Activated CD8-positive, alpha-beta memory T cell treated with anti-CD3 and anti-CD28 coated beads for 1 hour (primary cell): ENCODE results near the gene KRT13.

Experiments used
- DNase-seq, 2 donors: peaks; one replicate each; pipeline ENCODE4 v3.0.0-alpha.2; 2020; ENCODE audit warnings: low read depth in 1 of 2; ENCODE audit errors: extremely low read depth in 1 of 2

Gene KRT13

GRCh38 chr17:41520821-41521521 is 15.6 kb upstream of the KRT13 start:
- no peak for DNase-seq

- DNase-seq = no peak
These were observed 14.3 kb upstream of the KRT13 start for GRCh38 chr17:41519501-41520224.

GRCh38 chr17:41518789-41519449 is 13.5 kb upstream of the KRT13 start, which contains the start of gene KRT15:
Gene KRT15, minus strand, starts transcription at chr17:41518890. Its CDS starts 63 bp downstream, at chr17:41518827.
- no peak for DNase-seq

GRCh38 chr17:41518031-41518430 is 12.6 kb upstream of the KRT13 start:
- DNase-seq = no peak

- DNase-seq = no peak
These were observed 11.4 kb upstream of the KRT13 start for GRCh38 chr17:41516830-41517283.

- DNase-seq = no peak
These were observed 10.9 kb upstream of the KRT13 start for GRCh38 chr17:41516147-41516829.

GRCh38 chr17:41513168-41513547 is 7.7 kb upstream of the KRT13 start:
- no peak for DNase-seq

- no peak for DNase-seq
These were observed 7.2 kb upstream of the KRT13 start for GRCh38 chr17:41512546-41513167.

- no peak for DNase-seq
These were observed 6.3 kb upstream of the KRT13 start for GRCh38 chr17:41511716-41512115.

- no peak for DNase-seq
These were observed 5.7 kb upstream of the KRT13 start for GRCh38 chr17:41511116-41511515.

GRCh38 chr17:41510251-41511065 is 5.0 kb upstream of the KRT13 start:
- DNase-seq = no peak

- no peak for DNase-seq
These were observed 2.0 kb upstream of the KRT13 start for GRCh38 chr17:41507315-41507880.

- DNase-seq = no peak
These were observed 676 bp upstream of the KRT13 start for GRCh38 chr17:41505809-41506767.

- no peak for DNase-seq
These were observed 1.0 kb downstream of the KRT13 start for GRCh38 chr17:41504246-41504977.

- no peak for DNase-seq
These were observed 2.2 kb downstream of the KRT13 start for GRCh38 chr17:41503202-41503601.

- no peak for DNase-seq
These were observed 5.1 kb downstream of the KRT13 start for GRCh38 chr17:41500131-41500911.

GRCh38 chr17:41499714-41500113 is 5.7 kb downstream of the KRT13 start:
- DNase-seq = no peak
